GM12878 (cell line): Measurements from ENCODE around the gene ANKRD28. TPM values are rescaled to one million over a fixed set of nuclear protein-coding genes. Genes with fewer than 3 reads are reported as not detected.

Experiments used
- ATF2 ChIP-seq: IDR thresholded peaks from 2 replicates; pipeline ENCODE4 v1.6.1; 2012; ENCODE audit warnings: low read length, inconsistent platforms
- BRCA1 ChIP-seq: IDR thresholded peaks from 2 replicates; pipeline ENCODE4 v1.6.1; 2011; ENCODE audit warnings: low read depth, low read length, improper control_type of control experiment
- CBFB ChIP-seq: IDR thresholded peaks from 2 replicates; pipeline ENCODE4 v1.6.1; 2016; ENCODE audit warnings: antibody characterized with exemption, low read depth
- CHD1 ChIP-seq: IDR thresholded peaks from 2 replicates; pipeline ENCODE4 v1.6.1; 2012; ENCODE audit warnings: low read depth, low read length, improper control_type of control experiment
- CHD4 ChIP-seq: fragments of 200-600 bp; sonication (generic); IDR thresholded peaks from 2 replicates; pipeline ENCODE4 v1.6.1; 2016; ENCODE audit warnings: mild to moderate bottlenecking
- ELK1 ChIP-seq: IDR thresholded peaks from 2 replicates; pipeline ENCODE4 v1.6.1; 2012; ENCODE audit warnings: low read depth, low read length, improper control_type of control experiment
- FOXK2 ChIP-seq: fragments of 450-650 bp; IDR thresholded peaks from 2 replicates; pipeline ENCODE4 v1.6.1; 2017; ENCODE audit warnings: mild to moderate bottlenecking, moderate library complexity
- HDAC6 ChIP-seq: fragments of 200-600 bp; sonication (generic); IDR thresholded peaks from one replicate; pipeline ENCODE4 v1.8.0; 2017; ENCODE audit warnings: antibody characterized with exemption; ENCODE audit not compliant: unreplicated experiment
- IKZF2 ChIP-seq, 2 experiments: fragments of 450-650 bp; IDR thresholded peaks; 2 replicates each; pipeline ENCODE4 v1.6.1; 2017; ENCODE audit warnings: mild to moderate bottlenecking in 2 of 2, moderate library complexity in 2 of 2
- KAT2A ChIP-seq: conservative IDR thresholded peaks from 2 replicates; pipeline ENCODE4 v1.6.1; 2011; ENCODE audit warnings: low read depth, low read length; ENCODE audit not compliant: control insufficient read depth
- NFYA ChIP-seq: IDR thresholded peaks from 2 replicates; pipeline ENCODE4 v1.6.1; 2011; ENCODE audit warnings: low read depth, mild to moderate bottlenecking, low read length, improper control_type of control experiment, borderline replicate concordance
- SIN3A ChIP-seq: IDR thresholded peaks from 2 replicates; pipeline ENCODE4 v1.6.1; 2012; ENCODE audit warnings: low read depth, low read length, improper control_type of control experiment
- SRF ChIP-seq, 2 experiments: IDR thresholded peaks; 2 replicates each; pipeline ENCODE4 v1.6.1; 2011; ENCODE audit warnings: low read depth in 2 of 2, low read length in 2 of 2, mild to moderate bottlenecking in 1 of 2, moderate library complexity in 1 of 2
- SUZ12 ChIP-seq: fragments of 200-600 bp; sonication (generic); IDR thresholded peaks from one replicate; pipeline ENCODE4 v1.6.1; 2018; ENCODE audit warnings: antibody characterized with exemption, mild to moderate bottlenecking; ENCODE audit not compliant: unreplicated experiment
- TARDBP ChIP-seq: IDR thresholded peaks from 2 replicates; pipeline ENCODE4 v1.6.1; 2016; ENCODE audit warnings: borderline replicate concordance
- ZNF622 ChIP-seq: fragments of 450-650 bp; IDR thresholded peaks from 2 replicates; pipeline ENCODE4 v1.6.1; 2017; ENCODE audit warnings: mild to moderate bottlenecking, inconsistent platforms
- polyA plus RNA-seq, 11 experiments: library from polyadenylated mRNA; depleted of rRNA in 4 of 11; unstranded in 6 of 11; stranded (reverse) in 5 of 11; fragments of >200 nt; fragmentation: Nextera tagmentation in 4 of 11; fragmentation: Illumina TruSeq in 1 of 11; extraction: Ambion mirVana in 4 of 11; extraction: Trizol in 1 of 11; gene quantifications; 1 replicate in 1 of 11; 2 replicates in 10 of 11; pipeline versions ENCODE4 v1.2.1 to v1.2.3, GENCODE V29; 2011 to 2016; ENCODE audit warnings: inconsistent platforms in 2 of 11, missing spikeins in 2 of 11, low read depth in 1 of 11
- total RNA-seq, 4 experiments: library from RNA; depleted of rRNA in 3 of 4; stranded (reverse); fragments of >200 nt in 3 of 4; fragmentation: Illumina TruSeq in 1 of 4; extraction: Trizol in 1 of 4; gene quantifications; 2 replicates each; pipeline versions ENCODE4 v1.2.1 to v1.2.3, GENCODE V29; 2013 to 2021
- TF ChIP-seq, protein P1 (sequence below): IDR thresholded peaks from 2 replicates; pipeline ENCODE4 v1.6.1; 2011; ENCODE audit warnings: borderline replicate concordance, low read depth, mild to moderate bottlenecking, moderate library complexity, mixed read lengths, low read length; ENCODE audit not compliant: insufficient read depth; ENCODE audit errors: extremely low read length
- TF ChIP-seq, protein P2 (sequence below): fragments of 450-650 bp; IDR thresholded peaks from 2 replicates; pipeline ENCODE4 v1.6.1; 2017; ENCODE audit warnings: mild to moderate bottlenecking, low read depth, inconsistent platforms; ENCODE audit not compliant: poor library complexity, severe bottlenecking
- TF ChIP-seq, protein P3 (sequence below): fragments of 450-650 bp; formaldehyde crosslinking; IDR thresholded peaks from 2 replicates; pipeline ENCODE4 v1.5.0; 2022; ENCODE audit warnings: mild to moderate bottlenecking, missing genetic modification characterization
- TF ChIP-seq, protein P4 (sequence below): fragments of 450-650 bp; IDR thresholded peaks from 2 replicates; pipeline ENCODE4 v1.6.1; 2016; ENCODE audit warnings: mild to moderate bottlenecking

Gene ANKRD28
- total and polyA plus RNA-seq, 10 of the 15 experiments (the other 5 are each of a cell fraction or from before 2014, with no cell fraction given) = 11.2 to 105 (median 38.3) TPM

DNA sequence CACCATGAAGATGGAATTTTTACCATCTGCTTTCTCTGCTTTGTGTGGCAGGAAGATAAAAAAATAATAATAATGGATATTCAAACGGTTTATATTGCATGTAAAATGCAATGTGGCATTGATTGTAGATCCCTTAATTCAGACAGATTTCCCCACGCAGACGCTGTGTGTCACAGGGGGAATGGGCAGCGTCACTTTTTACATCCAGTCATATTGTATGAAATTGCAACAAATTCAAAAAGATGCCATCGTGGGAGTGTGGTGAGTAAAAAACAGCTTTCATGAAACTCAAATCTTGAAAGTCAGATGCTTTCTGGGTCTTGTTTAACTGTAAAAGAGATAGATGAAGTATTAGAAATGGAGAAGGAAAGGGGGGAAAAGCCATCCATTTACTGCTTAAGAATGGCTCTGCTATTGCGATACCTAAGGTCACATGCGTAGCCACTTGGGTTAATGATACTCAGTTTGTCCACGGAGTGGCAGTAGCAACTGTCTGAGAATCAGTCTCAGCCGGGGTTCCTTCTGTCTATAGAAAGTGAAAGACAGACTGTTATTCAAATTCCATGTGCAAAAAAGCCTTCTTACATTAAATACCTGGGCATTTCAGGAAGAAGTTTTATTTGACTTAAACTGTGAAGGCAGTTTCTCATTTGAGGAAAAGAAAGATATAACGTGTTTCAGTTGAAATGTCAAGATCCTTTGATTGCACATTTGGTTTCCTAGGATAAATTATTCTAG lies 167.8 kb downstream of the ANKRD28 start (continued):
- TF ChIP-seq, protein P1, sequence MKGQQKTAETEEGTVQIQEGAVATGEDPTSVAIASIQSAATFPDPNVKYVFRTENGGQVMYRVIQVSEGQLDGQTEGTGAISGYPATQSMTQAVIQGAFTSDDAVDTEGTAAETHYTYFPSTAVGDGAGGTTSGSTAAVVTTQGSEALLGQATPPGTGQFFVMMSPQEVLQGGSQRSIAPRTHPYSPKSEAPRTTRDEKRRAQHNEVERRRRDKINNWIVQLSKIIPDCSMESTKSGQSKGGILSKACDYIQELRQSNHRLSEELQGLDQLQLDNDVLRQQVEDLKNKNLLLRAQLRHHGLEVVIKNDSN = peak; percentile 14
- no peak for TF ChIP-seq FOXK2
- TF ChIP-seq TARDBP = no peak
- TF ChIP-seq ZNF622 = no peak
- no peak for TF ChIP-seq ATF2
- no peak for TF ChIP-seq NFYA
- TF ChIP-seq CBFB = no peak
- no peak for TF ChIP-seq CHD1
- no peak for TF ChIP-seq SUZ12
- TF ChIP-seq, protein P2, sequence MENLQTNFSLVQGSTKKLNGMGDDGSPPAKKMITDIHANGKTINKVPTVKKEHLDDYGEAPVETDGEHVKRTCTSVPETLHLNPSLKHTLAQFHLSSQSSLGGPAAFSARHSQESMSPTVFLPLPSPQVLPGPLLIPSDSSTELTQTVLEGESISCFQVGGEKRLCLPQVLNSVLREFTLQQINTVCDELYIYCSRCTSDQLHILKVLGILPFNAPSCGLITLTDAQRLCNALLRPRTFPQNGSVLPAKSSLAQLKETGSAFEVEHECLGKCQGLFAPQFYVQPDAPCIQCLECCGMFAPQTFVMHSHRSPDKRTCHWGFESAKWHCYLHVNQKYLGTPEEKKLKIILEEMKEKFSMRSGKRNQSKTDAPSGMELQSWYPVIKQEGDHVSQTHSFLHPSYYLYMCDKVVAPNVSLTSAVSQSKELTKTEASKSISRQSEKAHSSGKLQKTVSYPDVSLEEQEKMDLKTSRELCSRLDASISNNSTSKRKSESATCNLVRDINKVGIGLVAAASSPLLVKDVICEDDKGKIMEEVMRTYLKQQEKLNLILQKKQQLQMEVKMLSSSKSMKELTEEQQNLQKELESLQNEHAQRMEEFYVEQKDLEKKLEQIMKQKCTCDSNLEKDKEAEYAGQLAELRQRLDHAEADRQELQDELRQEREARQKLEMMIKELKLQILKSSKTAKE = peak; percentile 83
- TF ChIP-seq ELK1 = no peak
- TF ChIP-seq SIN3A = no peak
- peak; percentile 36 to 39; a peak in 3 of 4 replicates for TF ChIP-seq IKZF2 (IDR thresholded peaks at IDR 0.05)
- no peak for TF ChIP-seq CHD4
- TF ChIP-seq, protein P3, sequence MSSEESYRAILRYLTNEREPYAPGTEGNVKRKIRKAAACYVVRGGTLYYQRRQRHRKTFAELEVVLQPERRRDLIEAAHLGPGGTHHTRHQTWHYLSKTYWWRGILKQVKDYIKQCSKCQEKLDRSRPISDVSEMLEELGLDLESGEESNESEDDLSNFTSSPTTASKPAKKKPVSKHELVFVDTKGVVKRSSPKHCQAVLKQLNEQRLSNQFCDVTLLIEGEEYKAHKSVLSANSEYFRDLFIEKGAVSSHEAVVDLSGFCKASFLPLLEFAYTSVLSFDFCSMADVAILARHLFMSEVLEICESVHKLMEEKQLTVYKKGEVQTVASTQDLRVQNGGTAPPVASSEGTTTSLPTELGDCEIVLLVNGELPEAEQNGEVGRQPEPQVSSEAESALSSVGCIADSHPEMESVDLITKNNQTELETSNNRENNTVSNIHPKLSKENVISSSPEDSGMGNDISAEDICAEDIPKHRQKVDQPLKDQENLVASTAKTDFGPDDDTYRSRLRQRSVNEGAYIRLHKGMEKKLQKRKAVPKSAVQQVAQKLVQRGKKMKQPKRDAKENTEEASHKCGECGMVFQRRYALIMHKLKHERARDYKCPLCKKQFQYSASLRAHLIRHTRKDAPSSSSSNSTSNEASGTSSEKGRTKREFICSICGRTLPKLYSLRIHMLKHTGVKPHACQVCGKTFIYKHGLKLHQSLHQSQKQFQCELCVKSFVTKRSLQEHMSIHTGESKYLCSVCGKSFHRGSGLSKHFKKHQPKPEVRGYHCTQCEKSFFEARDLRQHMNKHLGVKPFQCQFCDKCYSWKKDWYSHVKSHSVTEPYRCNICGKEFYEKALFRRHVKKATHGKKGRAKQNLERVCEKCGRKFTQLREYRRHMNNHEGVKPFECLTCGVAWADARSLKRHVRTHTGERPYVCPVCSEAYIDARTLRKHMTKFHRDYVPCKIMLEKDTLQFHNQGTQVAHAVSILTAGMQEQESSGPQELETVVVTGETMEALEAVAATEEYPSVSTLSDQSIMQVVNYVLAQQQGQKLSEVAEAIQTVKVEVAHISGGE (CRISPR knock-in tag) = no peak
- TF ChIP-seq BRCA1 = no peak
- no peak for TF ChIP-seq SRF (IDR thresholded peaks at IDR 0.05; ENCODE audit: low read depth in 2 of 2, low read length in 2 of 2)
- TF ChIP-seq, protein P4, sequence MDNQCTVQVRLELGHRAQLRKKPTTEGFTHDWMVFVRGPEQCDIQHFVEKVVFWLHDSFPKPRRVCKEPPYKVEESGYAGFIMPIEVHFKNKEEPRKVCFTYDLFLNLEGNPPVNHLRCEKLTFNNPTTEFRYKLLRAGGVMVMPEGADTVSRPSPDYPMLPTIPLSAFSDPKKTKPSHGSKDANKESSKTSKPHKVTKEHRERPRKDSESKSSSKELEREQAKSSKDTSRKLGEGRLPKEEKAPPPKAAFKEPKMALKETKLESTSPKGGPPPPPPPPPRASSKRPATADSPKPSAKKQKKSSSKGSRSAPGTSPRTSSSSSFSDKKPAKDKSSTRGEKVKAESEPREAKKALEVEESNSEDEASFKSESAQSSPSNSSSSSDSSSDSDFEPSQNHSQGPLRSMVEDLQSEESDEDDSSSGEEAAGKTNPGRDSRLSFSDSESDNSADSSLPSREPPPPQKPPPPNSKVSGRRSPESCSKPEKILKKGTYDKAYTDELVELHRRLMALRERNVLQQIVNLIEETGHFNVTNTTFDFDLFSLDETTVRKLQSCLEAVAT = no peak
- TF ChIP-seq KAT2A = no peak
- no peak for TF ChIP-seq HDAC6
